ENCODE results near the gene ORC4.
"Not testable (repeated sequence)": the region's sequence is repeated elsewhere in the genome, so short reads cannot be mapped to it uniquely, and the experiment has no call there.

ORC4 gene

DNA sequence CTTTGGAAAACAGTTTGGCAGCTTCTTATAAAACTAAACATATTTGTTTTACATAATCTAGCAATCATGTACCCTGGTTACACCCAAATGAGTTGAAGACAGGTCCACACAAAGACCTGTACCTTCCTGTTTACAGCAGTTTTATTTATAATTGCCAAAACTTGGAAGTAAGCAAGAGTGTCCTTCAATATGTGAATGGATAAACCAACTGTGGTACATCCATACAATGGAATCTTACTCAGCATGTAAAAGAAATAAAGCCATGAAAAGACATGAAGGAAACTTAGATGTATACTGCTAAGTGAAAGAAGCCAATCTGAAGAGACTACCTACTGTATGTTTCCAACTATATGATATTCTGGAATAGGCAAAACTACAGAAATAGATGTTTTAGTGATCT, 23.7 kb downstream of the ORC4 start:
- ATAC-seq, result no peak
- Mint-ChIP-seq H3K4me1 (peaks cover 35% of the 10 kb centered on the region), H3K27ac (no peak overlapping the region), H3K36me3 (no peaks in the 10 kb centered on the region), H3K9me3 (peaks cover 3% of the 10 kb centered on the region), H3K4me3 (no peak overlapping the region)
- no peak for DNase-seq (ENCODE audit: low spot score in 2 of 2)

DNA sequence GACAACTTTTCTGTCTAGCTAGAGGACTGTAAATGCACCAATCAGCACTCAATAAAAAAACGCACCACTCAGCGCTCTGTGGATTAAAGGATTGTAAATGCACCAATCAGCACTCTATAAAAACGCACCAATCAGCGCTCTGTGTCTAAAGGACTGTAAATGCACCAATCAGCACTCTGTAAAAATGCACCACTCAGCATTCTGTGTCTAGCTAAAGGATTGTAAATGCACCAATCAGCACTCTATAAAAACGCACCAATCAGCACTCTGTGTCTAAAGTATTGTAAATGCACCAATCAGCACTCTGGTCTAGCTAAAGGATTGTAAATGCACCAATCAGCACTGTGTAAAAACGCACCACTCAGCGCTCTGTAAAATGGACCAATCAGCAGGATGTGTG, 25.6 kb downstream of the ORC4 start:
- not testable (repeated sequence) for H3K36me3 Mint-ChIP-seq; H3K27ac Mint-ChIP-seq; H3K4me3 Mint-ChIP-seq; H3K9me3 Mint-ChIP-seq; DNase-seq (ENCODE audit: low spot score in 2 of 2); ATAC-seq
- H3K4me1 Mint-ChIP-seq, result peaks cover 21% of the 10 kb centered on the region

DNA sequence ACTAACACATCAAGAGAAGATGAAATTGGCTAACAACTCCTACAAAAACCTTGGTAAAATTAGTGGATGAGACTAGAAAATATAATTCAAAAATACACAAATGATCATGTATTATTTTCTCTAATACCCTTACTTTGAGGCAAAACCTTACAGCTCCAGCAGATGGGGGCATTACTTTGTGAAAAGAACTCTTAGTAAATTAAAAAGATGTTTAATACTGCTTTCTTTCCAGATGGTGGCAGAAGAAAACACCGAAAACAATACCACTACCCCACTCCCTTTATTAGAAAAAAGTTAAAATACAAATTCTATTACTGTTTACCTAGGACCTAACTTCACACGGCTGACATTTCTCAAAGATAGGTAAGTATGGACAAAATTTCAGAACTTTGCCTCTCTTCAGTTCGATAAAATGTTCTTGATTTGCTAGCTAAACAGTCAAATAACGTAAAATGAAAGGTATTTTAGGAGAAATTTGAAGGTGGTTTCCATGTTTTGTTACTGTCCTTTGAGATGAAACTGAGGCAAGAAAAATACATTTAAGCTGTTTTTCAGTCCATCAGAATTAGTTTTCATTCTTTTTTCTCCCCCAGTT, 30.6 kb downstream of the ORC4 start:
- DNase-seq (ENCODE audit: low spot score in 2 of 2) (no peak), ATAC-seq (peak; percentile 44)
- H3K27ac Mint-ChIP-seq, result no peak overlapping the region
- H3K4me1 Mint-ChIP-seq, result peaks cover 12% of the 10 kb centered on the region
- H3K36me3 Mint-ChIP-seq, result no peaks in the 10 kb centered on the region
- H3K9me3 Mint-ChIP-seq, result no peaks in the 10 kb centered on the region
- H3K4me3 Mint-ChIP-seq, result no peak overlapping the region

DNA sequence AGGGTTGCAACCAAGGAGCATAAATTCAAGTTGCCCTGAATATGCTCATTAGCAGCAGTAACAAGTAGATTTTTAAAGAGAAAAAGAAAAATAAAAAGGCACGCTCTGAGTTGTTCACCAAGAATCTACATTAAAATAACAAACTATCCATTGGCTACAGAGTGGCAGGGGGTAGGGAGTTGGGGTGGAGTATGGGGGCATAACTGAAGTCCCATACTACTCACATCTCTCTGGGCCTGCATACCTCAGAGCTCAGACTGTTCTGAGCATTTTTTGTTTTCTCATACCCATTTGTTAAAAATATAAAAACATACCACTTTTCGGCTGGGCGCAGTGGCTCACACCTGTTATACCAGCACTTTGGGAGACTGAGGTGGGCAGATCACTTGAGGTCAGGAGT, 31.4 kb downstream of the ORC4 start:
- no peaks in the 10 kb centered on the region for H3K9me3 Mint-ChIP-seq
- H3K4me3 Mint-ChIP-seq, result no peak overlapping the region
- H3K27ac Mint-ChIP-seq, result no peak overlapping the region
- no peaks in the 10 kb centered on the region for H3K36me3 Mint-ChIP-seq
- H3K4me1 Mint-ChIP-seq, result peaks cover 15% of the 10 kb centered on the region
- ATAC-seq (no peak), DNase-seq (ENCODE audit: low spot score in 2 of 2) (no peak)

DNA sequence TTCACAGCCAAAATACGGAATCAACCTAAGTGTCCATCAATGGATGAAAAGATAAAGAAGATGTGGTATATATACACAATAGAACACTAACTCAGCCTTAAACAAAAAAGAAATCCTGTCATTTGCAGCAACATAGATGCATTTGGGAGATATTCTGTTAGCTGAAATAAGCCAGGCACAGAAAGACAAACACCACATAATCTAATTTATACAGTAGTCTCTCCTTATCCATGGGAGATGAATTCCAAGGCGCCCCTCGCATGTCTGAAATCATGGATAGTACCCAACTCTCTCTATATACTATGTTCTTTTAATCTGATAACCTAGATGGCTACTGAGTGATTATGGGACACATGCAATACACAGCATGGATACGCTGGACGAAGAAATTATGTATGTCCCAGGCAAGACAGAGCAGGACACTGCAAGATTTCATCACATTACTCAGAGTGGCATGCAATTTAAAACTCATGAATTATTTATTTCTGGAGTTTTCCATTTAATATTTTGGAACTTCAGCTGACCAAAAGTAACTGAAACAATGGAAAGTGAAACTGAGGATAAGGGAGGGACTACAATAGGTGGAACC, 39.5 kb downstream of the ORC4 start:
- Mint-ChIP-seq H3K9me3 (no peaks in the 10 kb centered on the region), H3K4me3 (no peak overlapping the region), H3K36me3 (peaks cover 4% of the 10 kb centered on the region), H3K27ac (no peak overlapping the region), H3K4me1 (peaks cover 37% of the 10 kb centered on the region)
- no peak for DNase-seq (ENCODE audit: low spot score in 2 of 2)
- ATAC-seq, result no peak

DNA sequence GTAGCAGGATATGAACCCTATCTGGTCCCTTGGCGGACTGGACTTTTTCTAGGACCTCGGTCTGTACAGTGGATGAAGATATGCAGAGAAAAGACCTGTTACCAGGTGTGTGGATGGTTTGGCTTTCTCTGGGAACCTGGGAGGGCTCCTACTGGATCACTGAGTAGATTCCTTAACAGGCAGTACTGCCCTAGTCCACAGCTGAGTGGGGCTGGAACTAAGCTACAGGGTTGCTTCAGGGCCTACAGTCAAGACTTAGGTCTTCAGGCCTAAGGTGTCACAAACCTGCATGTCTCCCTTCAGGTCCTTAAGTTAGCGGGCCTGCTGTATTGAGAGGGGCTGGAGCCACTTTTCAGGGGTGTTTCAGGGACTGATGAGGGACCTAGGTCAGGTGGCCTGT, 42.9 kb downstream of the ORC4 start:
- Mint-ChIP-seq H3K4me3 (no peak overlapping the region), H3K27ac (no peak overlapping the region), H3K36me3 (peaks cover 8% of the 10 kb centered on the region), H3K9me3 (no peaks in the 10 kb centered on the region), H3K4me1 (peaks cover 15% of the 10 kb centered on the region)
- no peak for DNase-seq (ENCODE audit: low spot score in 2 of 2)
- ATAC-seq, result peak; percentile 16

DNA sequence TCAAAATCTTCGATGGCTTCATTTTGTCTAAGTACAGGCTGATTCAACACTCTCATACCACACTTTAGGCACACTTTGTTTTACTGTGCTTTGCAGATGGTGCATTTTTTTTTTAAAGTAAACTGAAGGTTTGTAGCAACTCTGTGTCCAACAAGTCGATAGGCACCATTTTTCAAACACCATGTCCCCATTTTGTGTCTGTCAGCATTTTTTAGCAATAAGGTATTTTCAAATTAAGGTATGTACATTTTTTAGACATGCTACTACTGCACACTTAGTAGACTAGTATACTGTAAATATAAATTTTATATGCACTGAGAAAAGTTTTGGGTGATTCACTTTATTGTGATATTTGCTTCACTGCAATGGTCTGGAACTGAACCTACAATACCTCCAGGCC, 44.4 kb downstream of the ORC4 start:
- H3K4me1 Mint-ChIP-seq, result peaks cover 10% of the 10 kb centered on the region
- no peak for DNase-seq (ENCODE audit: low spot score in 2 of 2)
- no peak for ATAC-seq
- H3K27ac Mint-ChIP-seq, result no peak overlapping the region
- H3K36me3 Mint-ChIP-seq, result peaks cover 18% of the 10 kb centered on the region
- no peaks in the 10 kb centered on the region for H3K9me3 Mint-ChIP-seq
- H3K4me3 Mint-ChIP-seq, result no peak overlapping the region

DNA sequence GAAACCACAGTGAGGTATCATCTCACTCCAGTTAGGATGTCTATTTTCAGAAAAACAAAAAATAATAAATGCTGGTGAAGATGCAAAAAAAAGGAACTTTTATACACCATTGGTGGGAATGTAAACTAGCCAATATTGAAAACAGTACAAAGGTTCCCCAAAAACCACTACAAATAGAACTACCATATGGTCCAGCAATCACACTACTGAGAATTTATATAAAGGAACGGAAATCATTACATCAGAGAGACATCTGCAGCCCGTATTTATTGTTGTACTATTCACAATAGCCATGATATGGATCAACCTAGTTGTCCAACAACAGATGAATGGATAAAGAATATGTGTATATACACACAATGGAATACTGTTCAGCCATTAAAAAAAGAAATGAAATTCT, 52.0 kb downstream of the ORC4 start:
- ATAC-seq, result no peak
- H3K4me1 Mint-ChIP-seq, result no peaks in the 10 kb centered on the region
- H3K36me3 Mint-ChIP-seq, result peaks cover 55% of the 10 kb centered on the region
- no peak overlapping the region for H3K27ac Mint-ChIP-seq
- H3K9me3 Mint-ChIP-seq, result peaks cover 11% of the 10 kb centered on the region
- H3K4me3 Mint-ChIP-seq, result no peak overlapping the region
- DNase-seq (ENCODE audit: low spot score in 2 of 2), result no peak

DNA sequence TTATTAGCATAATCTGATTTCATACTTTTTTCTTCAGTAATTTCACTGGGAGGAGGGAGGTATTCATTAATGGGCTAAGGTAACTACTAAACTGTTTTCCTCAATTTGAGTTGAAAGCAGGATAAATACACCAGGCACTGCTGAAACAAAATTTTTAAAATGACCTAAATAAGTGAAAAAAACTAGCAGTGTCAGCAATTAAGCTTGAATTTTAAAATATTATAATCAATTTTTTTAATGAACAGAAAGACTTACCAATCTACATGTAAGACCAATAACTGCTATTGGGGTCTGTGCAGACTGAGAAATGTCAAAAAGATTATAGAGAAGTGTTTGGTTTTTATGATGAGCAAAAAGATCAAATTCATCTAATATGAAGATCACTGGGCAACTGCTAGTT, 68.4 kb downstream of the ORC4 start:
- Mint-ChIP-seq H3K4me3 (no peak overlapping the region), H3K27ac (no peak overlapping the region), H3K9me3 (no peaks in the 10 kb centered on the region), H3K36me3 (peaks cover 46% of the 10 kb centered on the region), H3K4me1 (no peaks in the 10 kb centered on the region)
- ATAC-seq, result no peak
- DNase-seq (ENCODE audit: low spot score in 2 of 2), result no peak

DNA sequence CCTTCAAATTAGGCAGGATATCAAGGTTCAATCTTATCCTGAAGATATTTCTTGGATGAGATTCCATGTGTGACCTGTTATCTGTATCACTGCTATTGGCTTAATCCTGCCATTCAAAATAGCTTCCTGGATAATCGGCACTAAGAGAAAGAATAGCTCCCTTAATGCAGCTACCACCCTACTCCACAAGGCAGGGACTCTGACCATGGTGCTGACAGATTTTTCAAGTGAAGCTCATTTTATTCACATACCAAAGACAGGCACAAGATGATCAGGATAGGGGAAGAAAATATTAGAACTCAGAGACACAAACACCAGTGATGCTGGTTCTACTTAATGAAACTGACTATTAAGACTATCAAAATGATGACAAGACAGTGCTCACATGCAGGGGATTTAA, 74.9 kb downstream of the ORC4 start:
- no peak overlapping the region for H3K27ac Mint-ChIP-seq
- ATAC-seq, result no peak
- no peak for DNase-seq (ENCODE audit: low spot score in 2 of 2)
- no peak overlapping the region for H3K4me3 Mint-ChIP-seq
- H3K4me1 Mint-ChIP-seq, result no peaks in the 10 kb centered on the region
- H3K36me3 Mint-ChIP-seq, result peaks cover 25% of the 10 kb centered on the region
- H3K9me3 Mint-ChIP-seq, result no peaks in the 10 kb centered on the region

DNA sequence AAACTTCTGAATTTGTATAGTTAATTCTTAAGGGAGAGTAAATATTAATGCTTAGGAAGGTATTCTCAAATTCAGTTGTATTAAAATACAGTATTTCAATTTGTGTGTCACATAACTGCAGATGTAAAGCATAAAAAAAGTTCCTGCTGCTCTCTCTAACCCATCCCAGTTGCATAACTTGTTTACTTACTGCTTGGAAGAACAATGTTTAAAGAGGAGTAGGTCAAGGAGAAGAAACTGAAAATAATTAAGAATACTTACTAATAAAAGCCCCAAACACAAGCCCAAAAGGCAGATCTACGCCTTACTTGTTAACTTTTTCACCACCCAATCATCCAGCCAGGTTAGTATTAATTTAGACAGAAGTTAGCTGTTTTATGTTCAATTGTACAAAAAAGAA, 81.2 kb downstream of the ORC4 start:
- H3K9me3 Mint-ChIP-seq, result no peaks in the 10 kb centered on the region
- H3K27ac Mint-ChIP-seq, result no peak overlapping the region
- ATAC-seq (no peak), DNase-seq (ENCODE audit: low spot score in 2 of 2) (no peak)
- H3K4me3 Mint-ChIP-seq, result no peak overlapping the region
- peaks cover 52% of the 10 kb centered on the region for H3K36me3 Mint-ChIP-seq
- no peaks in the 10 kb centered on the region for H3K4me1 Mint-ChIP-seq

DNA sequence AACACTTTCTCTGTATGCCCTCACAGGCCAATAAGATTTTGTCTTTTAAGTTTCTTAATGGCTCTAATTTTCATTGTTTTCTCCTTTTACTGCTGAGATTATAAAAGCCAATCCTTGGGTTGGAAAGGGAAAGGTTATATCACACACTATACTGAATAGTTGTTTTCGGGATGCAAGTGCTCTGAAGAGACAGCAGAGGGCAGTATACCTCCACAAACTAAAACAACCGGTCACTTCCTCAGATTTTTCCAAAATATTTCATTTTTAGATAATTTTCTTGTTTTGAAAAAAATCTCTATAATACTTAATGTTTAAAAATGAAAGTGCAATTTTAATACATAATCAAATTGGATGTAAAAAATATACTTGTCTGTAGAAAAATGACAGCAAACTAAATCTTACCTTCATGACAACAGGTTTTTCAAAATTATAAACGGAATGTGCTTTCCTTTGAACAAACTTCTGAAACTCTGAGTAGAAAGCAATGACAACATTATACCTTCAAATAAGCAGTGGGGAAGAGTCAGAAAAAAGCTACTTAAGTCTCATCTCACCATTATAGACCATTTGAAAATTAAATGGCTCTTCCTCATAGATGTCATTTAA, 82.7 kb downstream of the ORC4 start:
- Mint-ChIP-seq H3K27ac (no peak overlapping the region), H3K9me3 (no peaks in the 10 kb centered on the region), H3K4me3 (no peak overlapping the region), H3K4me1 (no peaks in the 10 kb centered on the region), H3K36me3 (peaks cover 46% of the 10 kb centered on the region)
- no peak for ATAC-seq
- no peak for DNase-seq (ENCODE audit: low spot score in 2 of 2)

DNA sequence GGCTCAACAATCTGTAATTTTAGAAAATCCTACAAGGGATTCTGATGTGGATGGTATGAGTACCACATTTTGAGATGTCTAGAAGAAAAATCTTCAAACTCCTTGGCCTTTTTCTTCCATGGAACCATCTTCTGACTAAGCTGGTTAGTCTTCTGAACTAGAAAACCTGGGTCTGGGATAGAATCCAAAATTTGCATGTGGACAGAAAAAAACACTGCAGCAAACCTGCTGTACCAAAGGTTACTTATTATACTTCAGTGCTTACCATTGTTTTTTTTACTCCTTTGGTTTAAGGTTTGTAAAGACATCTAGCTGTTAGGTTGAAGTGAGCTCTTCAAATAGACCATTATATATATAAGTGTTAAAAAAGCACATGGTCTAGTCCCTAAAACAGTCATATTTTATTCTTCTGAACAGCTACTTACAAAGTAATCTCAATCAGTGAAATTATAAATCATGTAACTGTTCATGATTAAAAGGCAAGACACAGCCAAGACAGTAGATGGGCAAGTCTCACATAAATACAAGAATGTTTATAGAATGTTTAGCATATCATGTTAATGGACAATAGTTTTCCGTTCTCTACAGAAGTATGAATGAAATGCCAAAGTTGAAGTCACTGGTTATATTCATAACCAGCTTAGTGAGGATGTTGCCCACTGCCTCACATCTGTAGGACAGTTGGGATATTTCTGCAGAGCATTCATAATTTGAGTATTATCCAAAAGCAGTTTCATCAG, 85.5 kb downstream of the ORC4 start:
- ATAC-seq (no peak), DNase-seq (ENCODE audit: low spot score in 2 of 2) (no peak)
- H3K4me3 Mint-ChIP-seq, result no peak overlapping the region
- H3K36me3 Mint-ChIP-seq, result peaks cover 36% of the 10 kb centered on the region
- no peak overlapping the region for H3K27ac Mint-ChIP-seq
- H3K4me1 Mint-ChIP-seq, result no peaks in the 10 kb centered on the region
- H3K9me3 Mint-ChIP-seq, result no peaks in the 10 kb centered on the region

DNA sequence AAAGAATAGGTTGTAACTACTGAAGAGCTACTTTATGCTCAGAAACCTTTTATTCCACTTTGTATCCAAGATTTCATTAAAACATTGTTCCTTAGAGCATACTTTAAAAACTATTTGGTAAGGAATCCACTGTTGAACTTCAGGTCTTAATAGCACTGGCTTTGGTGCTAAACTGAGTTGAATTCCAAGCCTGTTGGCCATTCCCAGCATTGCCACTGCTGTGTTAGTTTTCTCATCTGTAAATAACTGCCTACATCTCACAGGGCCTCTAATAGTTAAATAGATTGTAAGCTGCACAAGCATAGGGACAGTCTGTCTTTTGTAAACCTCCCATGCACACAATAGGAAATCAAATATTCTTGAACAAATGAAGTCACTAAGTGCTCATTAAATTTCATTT, 86.6 kb downstream of the ORC4 start:
- Mint-ChIP-seq H3K27ac (no peak overlapping the region), H3K4me3 (no peak overlapping the region), H3K36me3 (peaks cover 33% of the 10 kb centered on the region), H3K9me3 (no peaks in the 10 kb centered on the region), H3K4me1 (no peaks in the 10 kb centered on the region)
- no peak for DNase-seq (ENCODE audit: low spot score in 2 of 2)
- no peak for ATAC-seq

DNA sequence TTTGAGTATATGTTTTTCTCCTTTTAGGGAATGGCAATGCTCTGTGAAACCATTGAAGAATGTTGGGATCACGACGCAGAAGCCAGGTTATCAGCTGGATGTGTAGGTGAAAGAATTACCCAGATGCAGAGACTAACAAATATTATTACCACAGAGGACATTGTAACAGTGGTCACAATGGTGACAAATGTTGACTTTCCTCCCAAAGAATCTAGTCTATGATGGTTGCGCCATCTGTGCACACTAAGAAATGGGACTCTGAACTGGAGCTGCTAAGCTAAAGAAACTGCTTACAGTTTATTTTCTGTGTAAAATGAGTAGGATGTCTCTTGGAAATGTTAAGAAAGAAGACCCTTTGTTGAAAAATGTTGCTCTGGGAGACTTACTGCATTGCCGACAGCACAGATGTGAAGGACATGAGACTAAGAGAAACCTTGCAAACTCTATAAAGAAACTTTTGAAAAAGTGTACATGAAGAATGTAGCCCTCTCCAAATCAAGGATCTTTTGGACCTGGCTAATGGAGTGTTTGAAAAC, 93.4 kb downstream of the ORC4 start:
- Mint-ChIP-seq H3K4me3 (no peak overlapping the region), H3K4me1 (no peaks in the 10 kb centered on the region), H3K27ac (no peak overlapping the region), H3K36me3 (no peaks in the 10 kb centered on the region), H3K9me3 (no peaks in the 10 kb centered on the region)
- ATAC-seq (no peak), DNase-seq (ENCODE audit: low spot score in 2 of 2) (no peak)

DNA sequence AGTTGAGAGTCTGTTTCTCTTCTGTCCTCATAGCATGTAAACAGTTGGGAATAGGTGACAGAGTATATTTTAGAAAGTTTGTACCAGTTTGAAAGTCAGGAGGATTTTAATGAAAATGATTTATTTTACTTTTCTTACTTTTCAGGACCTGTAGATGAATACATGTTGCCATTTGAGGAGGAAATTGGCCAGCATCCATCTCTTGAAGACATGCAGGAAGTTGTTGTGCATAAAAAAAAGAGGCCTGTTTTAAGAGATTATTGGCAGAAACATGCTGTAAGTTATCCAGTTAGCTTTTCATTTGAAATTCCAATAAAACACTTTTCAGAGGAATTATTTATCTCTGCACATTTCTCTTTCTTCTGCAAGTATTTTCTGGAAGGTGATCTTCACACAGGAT, 94.7 kb downstream of the ORC4 start:
- H3K4me3 Mint-ChIP-seq, result no peak overlapping the region
- H3K36me3 Mint-ChIP-seq, result no peaks in the 10 kb centered on the region
- H3K9me3 Mint-ChIP-seq, result no peaks in the 10 kb centered on the region
- H3K27ac Mint-ChIP-seq, result peak overlapping the region; percentile 65
- DNase-seq (ENCODE audit: low spot score in 2 of 2), result no peak
- H3K4me1 Mint-ChIP-seq, result no peaks in the 10 kb centered on the region
- no peak for ATAC-seq
